ENCODE data around the gene SEMA4F. TPM values are rescaled to one million over a fixed set of nuclear protein-coding genes. Genes with fewer than 3 reads are reported as not detected.

The SEMA4F gene
- total RNA-seq, 2 donors from 2014 or later, result 3.0 to 3.9 TPM

Other genes with a start within 250 kb of the SEMA4F start
- 1 to 10 TPM in 1 of 2 donors, under 1 TPM in 1; 0.94 to 1.0 TPM for gene C2orf81, start 232.6 kb upstream of the SEMA4F start, total RNA-seq
- gene WDR54, start 232.5 kb upstream of the SEMA4F start, total RNA-seq, result 1 to 10 TPM in 1 of 2 donors, under 1 TPM in 1; 0.67 to 7.5 TPM
- gene RTKN, start 212.3 kb upstream of the SEMA4F start, total RNA-seq, result 10 to 100 TPM; 10.4 to 15.3 TPM
- 10 to 100 TPM; 10.4 to 14.6 TPM for gene INO80B, start 199.2 kb upstream of the SEMA4F start, total RNA-seq
- gene WBP1, start 195.8 kb upstream of the SEMA4F start, total RNA-seq, result 10 to 100 TPM; 43.0 to 57.4 TPM
- 10 to 100 TPM; 22.6 to 26.1 TPM for gene MOGS, start 188.9 kb upstream of the SEMA4F start, total RNA-seq
- gene MRPL53, start 181.6 kb upstream of the SEMA4F start, total RNA-seq, result 10 to 100 TPM; 19.8 to 81.4 TPM
- gene CCDC142, start 171.2 kb upstream of the SEMA4F start, total RNA-seq, result 10 to 100 TPM in 1 of 2 donors, 1 to 10 TPM in 1; 3.8 to 13.6 TPM
- gene TTC31, start 171.2 kb upstream of the SEMA4F start, total RNA-seq, result 1 to 10 TPM; 9.1 to 9.6 TPM
- gene LBX2, start 154.6 kb upstream of the SEMA4F start, total RNA-seq, result 1 to 10 TPM in 1 of 2 donors, under 1 TPM in 1; 0.83 to 1.0 TPM
- 10 to 100 TPM; 15.2 to 19.0 TPM for gene PCGF1, start 146.6 kb upstream of the SEMA4F start, total RNA-seq
- not detected for gene TLX2, start 139.8 kb upstream of the SEMA4F start, total RNA-seq
- gene DQX1, start 128.0 kb upstream of the SEMA4F start, total RNA-seq, result not detected
- gene AUP1, start 124.5 kb upstream of the SEMA4F start, total RNA-seq, result 10 to 100 TPM; 55.2 to 80.9 TPM
- 10 to 100 TPM; 16.0 to 27.3 TPM for gene HTRA2, start 124.3 kb upstream of the SEMA4F start, total RNA-seq
- gene LOXL3, start 100.3 kb upstream of the SEMA4F start, total RNA-seq, result 1 to 10 TPM; 3.2 to 3.9 TPM
- 10 to 100 TPM in 1 of 2 donors, 1 to 10 TPM in 1; 4.9 to 10.3 TPM for gene DOK1, start 99.5 kb upstream of the SEMA4F start, total RNA-seq
- 10 to 100 TPM in 1 of 2 donors, not detected in 1; 10.3 TPM for gene M1AP, start 5.9 kb upstream of the SEMA4F start, total RNA-seq
- 1 to 10 TPM; 3.4 to 8.1 TPM for gene HK2, start 179.9 kb downstream of the SEMA4F start, total RNA-seq